ENCODE results near the gene CLIP4. TPM values are rescaled to one million over a fixed set of nuclear protein-coding genes. Genes with fewer than 3 reads are reported as not detected.

The CLIP4 gene
- total RNA-seq, 4 donors from 2014 or later = 11.9 to 37.8 (median 22.5) TPM

- no peak for DNase-seq
- intact Hi-C loops (cut with DNase I; ENCODE audit: low total_unique reads) = no loop called here
- Histone ChIP-seq H3K4me3 (no peak overlapping the region), H3K9me3 (no peaks in the 10 kb centered on the region), H3K36me3 (no peaks in the 10 kb centered on the region), H3K4me1 (peaks cover 5 to 31% (median 12%) of the 10 kb centered on the region in 4 donors), H3K27me3 (no peaks in the 10 kb centered on the region), H3K27ac (peak overlapping the region; percentile 9 to 42 (median 36))
- no peak for TF ChIP-seq POLR2AphosphoS5 (IDR thresholded peaks at IDR 0.05)
- TF ChIP-seq EP300 (IDR thresholded peaks at IDR 0.05; ENCODE audit: low read depth) = no peak
- TF ChIP-seq POLR2A (IDR thresholded peaks at IDR 0.05) = no peak
- TF ChIP-seq CTCF (IDR thresholded peaks at IDR 0.05) = no peak
- in situ Hi-C loops (cut with MboI; ENCODE audit: low pct_ligation_motif_present in 1 of 4, low pct_unique_long_range_greater_than_20kb in 1 of 4, low sequenced_read_pairs in 3 of 4) = no loop called here
- 50 to 85% methylated on average over 1 to 2 of the region's 2 CpGs for WGBS, 2 donors (ENCODE audit: low coverage in 1 of 2)
These were observed 14.5 kb downstream of the CLIP4 start for GRCh38 chr2:29129586-29130281.

- 47 to 52% methylated on average over 2 of the region's 2 CpGs for WGBS, 2 donors (ENCODE audit: low coverage in 1 of 2)
- no peaks in the 10 kb centered on the region for H3K36me3 ChIP-seq
- intact Hi-C loops (cut with DNase I; ENCODE audit: low total_unique reads) (no loop called here), in situ Hi-C loops (cut with MboI; ENCODE audit: low pct_ligation_motif_present in 1 of 4, low pct_unique_long_range_greater_than_20kb in 1 of 4, low sequenced_read_pairs in 3 of 4) (no loop called here)
- no peak overlapping the region for H3K4me3 ChIP-seq
- H3K9me3 ChIP-seq = no peaks in the 10 kb centered on the region
- H3K4me1 ChIP-seq = peaks cover 5 to 31% (median 12%) of the 10 kb centered on the region in 4 donors
- no peaks in the 10 kb centered on the region for H3K27me3 ChIP-seq
- H3K27ac ChIP-seq = peak overlapping the region; percentile 9 to 42 (median 36)
- TF ChIP-seq POLR2A (IDR thresholded peaks at IDR 0.05) (no peak), CTCF (IDR thresholded peaks at IDR 0.05) (no peak), POLR2AphosphoS5 (IDR thresholded peaks at IDR 0.05) (no peak), EP300 (IDR thresholded peaks at IDR 0.05; ENCODE audit: low read depth) (no peak)
- no peak for DNase-seq
These were observed 15.1 kb downstream of the CLIP4 start for GRCh38 chr2:29130295-29130694.

DNA sequence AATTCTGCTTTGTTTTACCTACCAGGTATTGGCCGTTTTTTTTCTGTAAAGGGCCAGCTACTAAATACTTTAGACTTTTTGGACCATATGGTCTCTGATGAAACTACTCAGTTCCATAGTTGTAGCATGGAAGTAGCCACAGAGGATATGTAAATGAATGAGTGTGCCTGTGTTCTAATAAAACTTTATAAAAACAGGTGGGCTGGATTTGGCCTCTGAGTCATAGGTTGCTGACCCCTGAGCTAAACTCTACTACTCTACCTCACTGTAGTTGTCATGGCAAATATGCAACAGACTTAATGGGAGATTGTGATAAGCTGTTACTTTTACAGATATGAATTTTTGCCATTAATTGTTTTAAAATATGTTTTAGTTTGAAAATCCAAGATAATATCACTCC is 19.7 kb downstream of the CLIP4 start:
- intact Hi-C loops (cut with DNase I; ENCODE audit: low total_unique reads) (no loop called here), in situ Hi-C loops (cut with MboI; ENCODE audit: low pct_ligation_motif_present in 1 of 4, low pct_unique_long_range_greater_than_20kb in 1 of 4, low sequenced_read_pairs in 3 of 4) (no loop called here)
- 84 to 100% methylated on average over 1 of the region's 1 CpG for WGBS, 2 donors (ENCODE audit: low coverage in 1 of 2)
- Histone ChIP-seq H3K27ac (no peak overlapping the region), H3K36me3 (no peaks in the 10 kb centered on the region), H3K27me3 (no peaks in the 10 kb centered on the region), H3K4me3 (no peak overlapping the region), H3K9me3 (no peaks in the 10 kb centered on the region), H3K4me1 (peaks cover 0 to 8% (median 6%) of the 10 kb centered on the region in 4 donors)
- DNase-seq = no peak
- no peak for TF ChIP-seq POLR2AphosphoS5 (IDR thresholded peaks at IDR 0.05)
- TF ChIP-seq EP300 (IDR thresholded peaks at IDR 0.05; ENCODE audit: low read depth) = no peak
- no peak for TF ChIP-seq CTCF (IDR thresholded peaks at IDR 0.05)
- TF ChIP-seq POLR2A (IDR thresholded peaks at IDR 0.05) = no peak

DNA sequence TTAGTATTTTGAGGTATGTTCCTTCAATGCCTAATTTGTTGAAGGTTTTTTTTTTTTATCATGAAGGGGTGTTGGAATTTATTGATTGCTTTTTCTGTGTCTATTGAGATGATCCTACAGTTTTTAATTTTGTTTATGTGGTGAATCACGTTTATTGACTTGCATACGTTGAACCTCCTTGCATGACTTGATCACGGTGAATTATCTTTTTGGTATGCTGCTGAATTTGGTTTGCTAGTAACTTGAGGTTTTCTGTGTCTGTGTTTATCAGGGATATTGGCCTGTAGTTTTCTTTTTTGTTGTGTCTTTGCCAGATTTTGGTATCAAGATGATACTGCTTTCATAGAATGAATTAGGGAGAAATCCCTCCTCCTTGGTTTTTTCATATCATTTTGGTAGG is 23.9 kb downstream of the CLIP4 start:
- Histone ChIP-seq H3K27ac (no peak overlapping the region), H3K4me1 (no peaks in the 10 kb centered on the region), H3K27me3 (no peaks in the 10 kb centered on the region), H3K4me3 (no peak overlapping the region), H3K36me3 (peaks cover 0 to 2% (median 1%) of the 10 kb centered on the region in 4 donors), H3K9me3 (no peaks in the 10 kb centered on the region)
- in situ Hi-C loops (cut with MboI; ENCODE audit: low pct_ligation_motif_present in 1 of 4, low pct_unique_long_range_greater_than_20kb in 1 of 4, low sequenced_read_pairs in 3 of 4) = no loop called here
- TF ChIP-seq EP300 (IDR thresholded peaks at IDR 0.05; ENCODE audit: low read depth) (no peak), POLR2A (IDR thresholded peaks at IDR 0.05) (no peak), POLR2AphosphoS5 (IDR thresholded peaks at IDR 0.05) (no peak)
- WGBS, 2 donors (ENCODE audit: low coverage in 1 of 2) = 85 to 100% methylated on average over 3 of the region's 3 CpGs
- intact Hi-C loops (cut with DNase I; ENCODE audit: low total_unique reads) = no loop called here
- no peak for DNase-seq

Data from transverse colon (tissue), 4 donors.